NCI-H2081 treated with DMSO at 0.1 percent for 48 hours (cell line): ENCODE results near the gene CDKAL1.
"Not testable (repeated sequence)": the region's sequence is repeated elsewhere in the genome, so short reads cannot be mapped to it uniquely, and the experiment has no call there.

Experiments used
- DNase-seq: peaks from one replicate; lab custom pipeline; 2025; lab: John Stamatoyannopoulos, UW

Gene CDKAL1

DNA sequence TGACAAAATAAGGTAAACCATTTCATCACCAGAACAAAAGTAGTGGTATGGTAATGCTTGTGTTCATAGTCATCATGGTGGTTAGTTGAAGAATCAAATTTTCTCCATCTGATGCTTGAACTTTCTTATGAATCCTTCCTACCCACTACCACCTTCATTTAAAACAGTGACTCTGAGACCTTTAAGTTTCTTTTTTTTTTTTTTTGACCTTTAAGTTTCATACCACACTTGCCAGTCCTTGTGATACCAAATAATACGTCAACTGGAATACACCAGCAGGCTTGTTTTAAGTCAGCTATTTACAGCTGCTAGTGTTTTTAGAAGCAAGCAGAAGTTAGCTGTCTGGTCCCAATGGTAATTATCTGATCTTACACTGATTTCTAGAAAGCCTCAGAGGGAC lies 645.9 kb downstream of the CDKAL1 start:
- DNase-seq = no peak

DNA sequence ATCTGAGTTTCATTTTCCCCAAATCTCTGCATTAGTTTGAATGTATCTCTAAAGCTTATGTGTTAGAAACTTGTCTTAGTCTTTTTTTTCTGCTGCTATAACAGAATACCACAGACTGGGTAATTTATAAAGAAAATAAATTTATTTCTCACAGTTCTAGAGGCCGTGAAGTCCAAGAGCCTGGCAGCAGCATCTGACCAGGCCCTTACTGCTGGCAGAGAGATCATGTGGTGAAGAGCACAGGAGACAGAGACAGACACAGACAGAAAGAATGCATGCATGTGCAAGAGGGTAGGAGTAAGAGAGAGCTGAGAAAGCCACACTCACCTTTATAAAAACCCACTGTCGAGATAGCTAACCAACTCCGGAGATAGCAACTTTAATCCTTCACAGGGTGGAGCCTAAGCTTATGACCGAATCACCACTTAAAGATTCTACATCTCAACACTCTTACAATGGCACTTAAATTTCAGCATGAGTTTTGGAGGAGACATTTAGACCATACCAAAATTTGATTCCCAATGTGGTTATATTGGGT lies 646.6 kb downstream of the CDKAL1 start:
- DNase-seq = no peak

DNA sequence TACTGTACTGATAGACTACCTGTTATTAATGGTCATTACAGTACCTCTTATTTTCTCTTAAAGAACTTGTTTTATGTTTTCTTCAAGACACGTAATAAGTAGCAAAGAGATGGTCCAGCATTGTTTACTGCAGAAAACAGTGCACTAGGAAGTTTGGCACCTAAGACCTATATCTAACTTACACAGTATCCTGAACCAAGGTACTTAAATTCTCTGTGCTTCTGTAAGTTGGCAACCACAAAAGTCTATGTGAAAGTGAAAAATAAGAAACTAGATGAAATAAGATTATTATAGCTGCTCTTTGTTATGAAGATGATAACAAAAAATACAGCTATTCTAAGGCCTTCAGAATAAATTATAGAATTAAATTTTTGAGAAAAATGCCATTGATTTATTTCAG lies 647.6 kb downstream of the CDKAL1 start:
- no peak for DNase-seq

DNA sequence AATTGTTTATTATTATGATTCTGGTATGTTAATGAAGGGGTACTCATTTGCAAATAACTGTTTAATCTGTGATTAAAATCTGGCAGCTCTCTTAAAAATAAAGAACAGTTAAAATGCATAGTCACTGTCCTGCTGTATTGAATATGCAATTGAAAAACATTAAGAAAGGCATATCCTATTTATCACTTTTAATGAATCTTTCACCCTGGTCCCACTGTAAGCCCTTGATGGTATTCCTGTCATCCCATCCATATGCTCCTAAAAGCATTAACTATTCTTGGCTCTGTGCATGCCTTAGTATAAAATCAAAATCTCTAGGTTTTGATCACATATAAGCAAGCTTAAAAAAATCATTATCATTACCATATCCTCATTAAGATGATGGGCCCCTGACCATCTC lies 648.3 kb downstream of the CDKAL1 start:
- DNase-seq = no peak

DNA sequence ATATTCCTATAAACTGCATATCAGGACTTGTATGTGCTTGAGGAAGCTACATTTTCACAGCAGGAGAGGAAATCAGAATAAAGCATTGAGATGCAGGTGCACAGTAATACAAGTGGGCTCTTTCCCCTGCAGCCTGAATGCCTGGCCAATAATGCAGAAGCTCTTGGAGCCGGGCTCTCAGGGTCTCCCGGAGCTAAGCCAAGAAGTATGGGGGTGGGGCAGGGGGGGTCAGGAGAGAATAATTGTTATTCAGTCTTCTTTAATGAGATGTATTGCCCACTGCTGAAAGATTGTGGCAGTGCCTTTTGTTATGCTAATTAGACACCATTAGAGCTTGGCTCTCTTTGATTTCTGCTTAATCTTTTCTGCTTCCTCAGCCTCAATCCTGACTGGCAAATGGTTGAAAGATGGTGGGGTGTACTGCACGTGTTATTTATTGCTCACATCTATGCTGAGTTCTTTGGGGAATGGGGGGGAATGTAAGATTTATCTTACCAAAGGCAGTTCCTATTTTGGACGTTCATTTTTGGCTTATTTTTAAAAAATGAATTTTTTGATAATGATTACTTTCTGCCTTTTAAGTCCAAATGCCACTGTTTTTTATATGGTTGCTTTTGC lies 651.7 kb downstream of the CDKAL1 start:
- DNase-seq = peak; percentile 91

DNA sequence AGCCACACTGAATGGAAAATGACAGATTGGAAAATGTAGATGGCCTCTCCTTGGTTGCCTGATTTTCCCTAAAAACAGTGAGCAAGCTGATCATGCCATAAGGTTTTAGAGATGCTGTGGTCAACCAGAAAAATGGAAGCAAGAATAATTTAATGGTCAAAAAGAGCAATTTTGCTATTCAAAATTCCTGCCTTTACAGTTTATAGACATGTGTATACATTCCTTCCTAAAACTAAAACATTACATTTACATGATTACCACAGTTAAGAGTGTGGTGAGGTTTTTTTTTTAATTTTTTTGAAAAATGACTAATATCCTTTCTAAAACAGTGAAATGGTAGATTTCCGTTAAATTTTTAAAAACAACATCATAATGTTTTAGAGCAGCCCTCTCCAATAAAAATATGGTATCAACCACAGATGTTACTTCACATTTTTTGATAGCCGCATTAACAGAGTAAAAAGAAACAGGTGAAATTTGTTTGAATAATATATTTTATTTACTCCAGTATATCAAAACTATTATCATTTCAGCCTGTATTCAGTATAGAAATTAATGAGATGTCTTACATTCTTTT lies 652.3 kb downstream of the CDKAL1 start:
- DNase-seq = no peak

DNA sequence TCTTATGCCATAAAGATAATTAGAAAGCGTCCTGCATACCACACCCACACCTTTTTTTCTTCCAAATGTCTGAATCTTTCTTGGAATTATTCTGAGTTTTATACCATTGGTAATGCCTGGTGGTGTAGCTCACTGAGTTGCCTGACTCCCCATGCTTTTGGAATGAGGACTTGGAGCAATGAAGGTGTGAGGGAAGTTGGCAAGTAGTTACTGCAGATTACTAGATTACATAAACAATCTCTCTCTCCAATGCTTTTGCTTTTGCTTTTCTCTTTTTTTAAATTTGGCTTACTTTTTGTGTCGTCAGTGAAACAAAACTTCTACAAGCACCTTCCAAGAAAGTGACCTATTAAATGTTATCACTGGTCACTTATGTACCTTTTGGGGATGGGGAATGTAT lies 653.2 kb downstream of the CDKAL1 start:
- no peak for DNase-seq

DNA sequence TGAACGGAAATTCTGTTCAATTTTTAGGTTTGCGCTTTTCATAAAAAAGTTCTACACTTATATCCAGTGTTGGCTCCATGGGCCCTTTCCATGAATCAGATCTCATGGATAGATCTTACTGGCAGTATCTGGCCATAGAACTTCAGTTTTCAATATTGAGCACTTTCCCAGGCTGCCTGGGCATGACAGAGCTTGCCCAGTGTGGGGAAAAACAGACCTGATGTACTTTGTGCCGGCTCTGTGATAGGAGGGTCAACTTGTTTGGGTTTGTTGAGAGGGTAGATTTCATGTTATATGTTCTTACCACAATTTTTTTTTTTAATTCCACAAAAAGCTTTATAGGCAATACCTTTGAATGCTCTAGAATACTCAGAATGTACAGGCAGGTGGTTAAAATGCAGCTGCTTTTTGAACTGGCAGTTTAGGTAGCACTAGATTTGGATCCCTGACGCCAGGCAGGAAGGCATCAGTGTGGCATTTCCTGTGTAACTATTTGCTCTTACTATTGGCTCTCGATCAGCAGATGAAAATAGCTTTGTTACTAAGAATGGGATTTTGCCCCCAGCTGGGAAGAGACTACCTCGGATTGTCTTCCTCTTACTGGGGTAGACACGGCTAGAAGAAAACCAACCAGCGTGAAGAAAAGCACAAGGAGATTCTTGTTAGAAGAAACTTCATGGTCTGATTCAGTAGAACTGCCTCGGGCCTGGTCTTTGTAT lies 654.4 kb downstream of the CDKAL1 start:
- peak; percentile 68 for DNase-seq

DNA sequence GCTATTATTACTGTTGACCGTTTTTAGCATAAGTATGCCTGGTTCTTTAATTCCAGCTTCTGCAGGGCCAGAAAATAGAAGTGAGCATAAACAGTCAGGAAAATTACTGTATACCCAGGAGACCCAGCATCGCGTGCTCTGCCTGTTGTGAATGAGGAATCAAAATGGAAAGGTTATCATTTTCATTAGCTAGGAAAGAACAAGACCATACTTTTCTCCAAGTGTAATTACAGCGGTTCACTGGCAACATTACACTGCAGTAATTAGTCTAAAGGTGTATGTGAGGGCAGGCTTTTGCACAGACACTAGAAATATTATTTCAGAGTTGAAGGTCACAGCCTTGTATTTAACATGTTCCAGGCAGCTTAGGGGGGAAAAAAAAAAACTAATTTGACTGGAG lies 655.5 kb downstream of the CDKAL1 start:
- peak; percentile 86 for DNase-seq

DNA sequence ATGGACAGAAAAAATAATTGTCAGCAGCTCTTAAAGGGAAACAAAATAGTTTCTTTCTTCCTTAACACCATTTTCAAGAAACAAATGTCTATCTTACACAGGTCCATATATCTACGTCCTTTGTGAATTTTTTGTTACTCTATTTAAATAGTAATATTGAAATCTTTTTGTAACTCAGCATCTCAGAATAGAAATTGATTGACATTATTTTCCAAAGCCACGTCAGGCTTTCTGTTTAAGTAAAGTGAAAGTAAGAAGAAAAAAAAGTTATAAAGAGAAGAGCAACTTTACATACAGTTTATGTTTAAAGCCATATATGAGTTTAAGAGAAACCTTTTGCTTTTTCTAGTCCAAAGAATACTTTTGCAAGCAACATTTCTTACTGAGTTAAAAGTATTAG lies 656.4 kb downstream of the CDKAL1 start:
- DNase-seq = no peak

DNA sequence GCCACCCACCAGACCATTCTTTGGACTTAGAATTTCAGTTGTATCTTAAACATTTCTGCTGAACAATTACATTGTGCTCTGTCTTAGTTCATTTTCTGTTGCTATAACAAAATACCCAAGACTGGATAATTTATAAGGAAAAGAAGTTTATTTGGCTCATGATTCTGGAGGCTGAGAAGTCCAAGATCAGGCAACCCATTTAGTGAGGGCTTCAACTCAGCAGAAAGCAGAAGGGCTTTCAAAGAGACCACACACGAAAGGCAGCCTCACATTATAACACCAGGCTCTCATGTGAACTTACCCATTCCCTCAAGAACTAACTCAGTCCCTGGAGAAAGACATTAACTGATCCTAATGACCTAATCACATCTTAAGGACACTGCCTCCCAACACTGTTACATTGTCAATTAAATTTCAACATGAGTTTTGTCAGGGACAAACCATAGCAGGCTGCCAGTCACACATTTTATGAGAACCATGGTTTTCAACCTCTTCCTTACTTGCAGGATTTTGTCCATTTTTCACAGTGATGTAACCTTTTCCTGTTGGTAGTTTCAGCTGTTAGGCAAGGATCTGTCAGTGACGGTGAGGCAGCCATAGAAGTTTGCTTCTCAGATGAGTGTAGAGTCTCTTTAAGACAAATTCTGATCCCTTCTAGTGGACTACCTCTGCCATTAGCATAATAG lies 659.7 kb downstream of the CDKAL1 start:
- DNase-seq = no peak

DNA sequence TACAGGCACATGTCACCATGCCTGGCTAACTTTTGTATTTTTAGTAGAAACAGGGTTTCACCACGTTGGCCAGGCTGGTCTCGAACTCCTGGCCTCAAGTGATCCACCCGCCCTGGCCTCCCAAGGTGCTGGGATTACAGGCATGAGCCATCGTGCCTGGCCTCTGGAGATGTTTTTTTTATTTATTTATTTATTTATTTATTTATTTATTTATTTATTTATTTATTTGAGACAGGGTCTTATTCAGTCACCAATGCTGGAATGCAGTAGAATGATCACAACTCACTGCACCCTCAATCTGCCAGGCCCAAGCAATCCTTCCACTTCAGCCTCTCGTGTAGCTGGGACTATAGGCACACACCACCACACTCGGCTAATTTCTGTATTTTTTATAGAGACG lies 661.0 kb downstream of the CDKAL1 start:
- DNase-seq = not testable (repeated sequence)

DNA sequence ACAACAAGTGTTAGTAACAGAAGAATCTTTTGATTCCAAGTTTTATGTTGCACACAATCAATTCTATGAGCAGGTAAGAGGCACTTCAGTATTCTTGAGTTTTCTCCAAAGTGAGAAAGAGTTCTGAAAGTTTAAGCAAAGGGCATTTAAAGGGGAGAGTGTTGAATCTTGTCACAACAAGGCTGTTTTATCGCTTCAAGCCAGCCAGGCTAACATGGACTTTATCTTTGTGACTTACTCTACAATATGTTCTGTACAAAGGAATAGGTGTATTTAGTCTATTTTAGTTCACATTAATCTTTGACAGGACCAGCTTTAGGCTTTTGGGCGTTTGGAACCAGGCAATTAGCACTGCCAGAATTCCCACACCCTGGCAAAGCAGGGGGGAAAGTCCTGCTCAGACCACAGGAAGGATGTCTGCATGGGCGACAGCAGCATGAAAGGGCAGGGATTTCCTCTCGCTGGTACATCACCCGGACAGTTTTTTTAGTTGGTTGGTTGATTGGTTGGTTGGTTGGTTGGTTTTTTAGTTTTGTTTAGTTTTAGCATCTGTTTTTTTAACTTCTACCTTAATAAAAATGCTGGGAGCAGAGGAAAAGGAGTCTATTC lies 663.9 kb downstream of the CDKAL1 start:
- DNase-seq = no peak

DNA sequence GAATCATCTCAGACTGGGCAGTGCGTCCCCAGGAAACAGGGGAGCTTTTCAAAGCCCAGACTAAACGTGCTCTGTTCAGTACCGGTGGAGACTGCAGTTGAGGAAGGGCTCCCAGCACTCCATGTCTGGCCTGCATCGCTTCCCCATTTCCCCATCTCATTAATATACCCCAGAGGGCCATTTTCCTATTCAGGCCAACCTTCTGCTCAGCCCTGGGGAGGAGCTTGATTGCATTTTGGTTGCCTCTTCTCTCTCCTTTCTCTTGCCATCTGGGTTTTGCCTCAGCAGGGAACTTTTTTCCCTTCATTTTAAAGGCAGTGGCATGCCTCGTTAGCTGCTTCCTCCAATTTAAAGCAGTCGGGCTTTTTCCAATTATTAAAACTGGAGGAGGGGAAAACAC lies 665.0 kb downstream of the CDKAL1 start:
- DNase-seq = no peak

DNA sequence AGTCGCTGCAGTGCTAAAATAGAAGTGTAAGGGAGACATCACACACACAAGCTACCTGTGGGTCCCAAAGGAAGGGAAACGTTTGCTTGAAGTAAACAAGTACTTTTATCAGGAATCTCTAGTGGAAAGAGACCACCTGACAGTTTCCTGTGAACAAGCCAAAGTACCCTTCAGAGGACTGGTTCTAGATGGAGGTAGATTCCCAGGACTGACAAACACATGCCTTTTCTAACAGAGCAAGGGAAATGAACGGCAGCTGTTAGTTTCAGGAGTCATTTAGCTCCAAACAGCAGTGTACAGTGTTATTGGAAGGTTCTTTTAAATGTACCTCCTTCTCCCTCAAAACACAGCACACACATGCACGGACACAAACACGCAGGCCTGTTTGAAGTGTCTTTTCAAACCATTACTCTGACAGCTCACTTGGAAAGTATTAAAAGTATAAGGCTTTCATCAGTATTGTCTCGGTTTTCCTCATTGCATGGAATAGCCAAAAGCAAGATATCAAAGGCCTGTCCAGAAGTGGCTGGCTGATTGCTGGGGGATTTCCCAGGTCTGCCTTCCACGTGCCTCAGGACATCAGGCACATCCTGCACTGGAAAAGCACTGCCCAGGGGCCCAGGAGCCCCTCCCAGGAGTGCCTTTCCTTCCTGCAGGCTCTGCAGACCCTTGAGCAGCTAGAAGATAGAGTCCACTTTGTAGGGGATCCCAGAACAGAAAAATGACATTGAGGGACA lies 666.0 kb downstream of the CDKAL1 start:
- no peak for DNase-seq

DNA sequence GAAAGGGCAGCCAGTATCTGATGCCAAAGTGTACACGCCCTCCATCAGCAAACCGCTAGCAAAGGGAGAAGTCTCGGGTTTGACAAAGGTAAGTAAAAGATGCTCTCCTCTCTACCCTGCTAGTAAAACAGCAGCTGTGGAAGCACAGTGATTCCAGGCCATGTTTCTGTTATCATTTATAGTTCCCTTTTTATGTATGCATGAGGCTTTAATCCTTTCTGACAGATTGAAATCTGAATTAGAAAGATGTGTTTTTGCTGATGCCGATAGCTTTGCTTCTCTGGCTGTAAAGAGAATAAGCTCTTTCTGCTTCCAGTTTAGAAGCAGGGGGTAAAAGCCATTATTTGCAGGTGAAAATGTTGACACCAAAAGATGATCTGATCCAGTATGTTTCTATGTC lies 666.9 kb downstream of the CDKAL1 start:
- DNase-seq = no peak

DNA sequence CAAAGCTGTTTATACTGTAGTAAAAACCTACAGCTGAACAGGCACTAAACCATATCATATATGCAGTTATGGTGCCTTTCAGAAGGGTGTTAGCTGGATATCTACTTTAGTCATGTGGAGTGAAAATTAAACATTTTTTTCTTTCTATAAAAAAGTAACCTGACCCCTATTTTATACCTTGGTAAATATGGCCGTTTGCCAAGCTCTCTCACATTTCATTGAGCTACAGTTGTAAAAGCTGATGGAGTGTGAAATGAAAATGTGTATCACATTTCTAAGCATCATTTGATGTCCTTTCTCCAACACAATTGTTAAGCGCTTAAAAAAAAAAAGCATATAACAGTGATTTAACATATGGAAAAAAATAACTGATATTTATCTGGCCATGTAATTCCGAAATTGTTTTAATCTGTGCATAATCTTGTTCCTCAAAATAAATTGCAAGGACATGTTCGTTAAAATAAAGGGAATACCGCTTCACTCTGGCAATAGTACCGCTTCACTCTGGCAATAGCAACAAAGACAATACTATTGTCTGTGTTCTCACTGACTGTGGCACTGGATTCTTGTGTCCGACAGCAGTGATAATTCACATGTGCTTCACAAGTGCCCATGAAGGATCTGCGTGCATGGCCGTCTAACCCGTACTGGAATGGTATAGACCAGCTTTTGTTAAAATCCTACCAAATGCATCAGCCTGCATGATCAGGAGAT lies 667.5 kb downstream of the CDKAL1 start:
- DNase-seq = peak; percentile 98

DNA sequence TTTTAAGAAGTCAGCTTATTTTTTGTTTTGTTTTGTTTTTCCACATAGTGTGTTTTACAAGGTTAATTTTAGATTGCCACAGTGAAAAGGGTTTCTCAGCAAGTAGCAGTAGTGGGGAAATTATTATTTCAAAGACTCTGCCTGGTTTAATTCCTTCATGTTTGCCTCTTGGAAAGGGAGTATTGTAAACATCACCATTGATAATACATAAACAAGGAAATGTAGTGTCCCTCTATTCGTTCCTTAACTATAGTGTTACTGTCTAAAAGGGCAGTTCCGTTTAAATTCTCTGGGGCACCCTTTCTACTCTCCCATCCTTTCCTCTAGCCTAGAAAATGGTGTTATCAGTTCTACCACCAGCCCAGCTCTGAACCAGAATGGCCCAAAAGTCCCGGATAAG lies 668.3 kb downstream of the CDKAL1 start:
- no peak for DNase-seq

DNA sequence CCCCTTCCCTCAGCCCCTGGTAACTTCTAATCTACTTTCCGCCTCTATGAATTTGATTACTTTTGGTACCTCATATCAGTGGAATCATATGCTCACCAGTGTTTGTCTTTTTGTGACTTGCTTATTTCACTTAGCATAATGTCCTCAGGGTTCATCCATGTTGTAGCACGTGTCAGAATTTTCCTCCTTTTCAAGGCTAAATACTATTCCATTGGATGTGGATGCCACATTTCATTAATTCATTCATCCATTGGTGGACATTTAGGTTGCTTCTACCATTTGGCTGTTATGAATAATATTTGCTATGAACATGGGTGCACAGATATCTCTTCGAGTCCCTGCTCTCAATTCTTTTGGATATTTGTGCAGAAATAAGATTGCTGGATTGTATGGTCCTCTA lies 670.7 kb downstream of the CDKAL1 start:
- no peak for DNase-seq

DNA sequence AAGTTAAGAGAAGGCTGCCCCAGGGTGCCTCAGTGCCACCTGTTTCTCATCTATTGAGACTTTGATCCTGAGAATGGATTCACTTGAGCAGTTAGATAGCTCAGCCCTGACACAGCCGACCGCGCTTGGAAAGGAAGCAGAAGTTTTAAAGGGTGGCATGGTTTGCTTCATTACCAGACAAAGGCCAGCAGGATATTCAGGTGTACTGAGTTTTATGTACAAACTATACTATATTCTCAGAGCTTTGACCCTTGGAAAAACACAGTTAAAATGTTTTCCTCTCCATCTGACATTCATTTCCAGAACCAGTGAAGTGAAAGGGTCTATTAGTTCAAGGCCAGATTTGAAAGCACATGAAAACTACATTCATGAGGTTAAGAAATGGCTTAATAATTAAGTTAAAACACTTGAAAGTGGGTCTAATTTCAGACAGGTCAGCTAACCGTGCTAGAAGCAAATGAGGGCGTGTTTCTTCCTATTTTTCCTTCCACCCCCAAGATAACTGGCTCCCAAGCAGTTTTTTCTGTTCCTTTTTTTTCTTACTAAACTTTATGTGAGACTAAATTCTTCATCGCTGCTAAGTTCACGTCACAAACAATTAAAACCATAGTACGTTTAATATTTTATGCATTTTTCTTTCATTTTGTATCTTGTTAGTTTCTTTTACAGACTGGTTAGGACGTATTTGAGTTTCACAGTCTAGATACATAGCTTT lies 674.0 kb downstream of the CDKAL1 start:
- no peak for DNase-seq
